Activated effector memory CD4-positive, alpha-beta T cell treated with anti-CD3 and anti-CD28 coated beads, Interleukin-2, amount 50 U/mL, for 16 hours (primary cell): Measurements from ENCODE around the gene ZNF532.

Experiments
- DNase-seq: peaks from one replicate; pipeline ENCODE4 v3.0.0-alpha.2; 2020

ZNF532 gene

GRCh38 chr18:58951986-58952702, 87.5 kb downstream of the ZNF532 start:
- DNase-seq: no peak

GRCh38 chr18:58952858-58953257, 88.2 kb downstream of the ZNF532 start:
- no peak for DNase-seq

- no peak for DNase-seq
Measured at GRCh38 chr18:58953627-58954026, 89.0 kb downstream of the ZNF532 start.

GRCh38 chr18:58955001-58955400, 90.3 kb downstream of the ZNF532 start:
- DNase-seq: no peak

- DNase-seq: no peak
Measured at GRCh38 chr18:58955738-58956137, 91.1 kb downstream of the ZNF532 start.

- no peak for DNase-seq
Measured at GRCh38 chr18:58958628-58959027, 94.0 kb downstream of the ZNF532 start.

- DNase-seq: no peak
Measured at GRCh38 chr18:58960508-58960907, 95.8 kb downstream of the ZNF532 start.

GRCh38 chr18:58960946-58961722, 96.5 kb downstream of the ZNF532 start:
- DNase-seq: no peak

GRCh38 chr18:58962336-58962735, 97.7 kb downstream of the ZNF532 start:
- no peak for DNase-seq

GRCh38 chr18:58965291-58966004, 100.8 kb downstream of the ZNF532 start:
- no peak for DNase-seq

GRCh38 chr18:58966005-58966677, 101.5 kb downstream of the ZNF532 start:
- DNase-seq: no peak

GRCh38 chr18:58966704-58967103, 102.0 kb downstream of the ZNF532 start:
- DNase-seq: no peak

GRCh38 chr18:58967751-58968254, 103.1 kb downstream of the ZNF532 start:
- DNase-seq: no peak

- no peak for DNase-seq
Measured at GRCh38 chr18:58970943-58971790, 106.5 kb downstream of the ZNF532 start.

GRCh38 chr18:58975296-58975695, 110.6 kb downstream of the ZNF532 start:
- no peak for DNase-seq

GRCh38 chr18:58975781-58976180, 111.1 kb downstream of the ZNF532 start:
- DNase-seq: no peak

- no peak for DNase-seq
Measured at GRCh38 chr18:58977223-58977622, 112.5 kb downstream of the ZNF532 start.

GRCh38 chr18:58977801-58978200, 113.1 kb downstream of the ZNF532 start:
- no peak for DNase-seq

- DNase-seq: no peak
Measured at GRCh38 chr18:58978916-58979315, 114.2 kb downstream of the ZNF532 start.

GRCh38 chr18:58979615-58980014, 114.9 kb downstream of the ZNF532 start:
- no peak for DNase-seq

GRCh38 chr18:58980991-58981390, 116.3 kb downstream of the ZNF532 start:
- DNase-seq: no peak
